Neural progenitor cell (in vitro differentiated cells): Measurements from ENCODE around the gene NRN1L. TPM values are rescaled to one million over a fixed set of nuclear protein-coding genes. Genes with fewer than 3 reads are reported as not detected.

Experiments used
- DNase-seq: peaks from one replicate; pipeline ENCODE4 v3.0.0-alpha.2; 2016; ENCODE audit warnings: low spot score
- H2AFZ ChIP-seq: fragments of 200-600 bp; sonication (generic); replicated peaks from 2 replicates; pipeline ENCODE4 v1.6.1; 2016; ENCODE audit warnings: antibody characterized with exemption
- H3F3A ChIP-seq: fragments of 200-600 bp; sonication (generic); 2 replicates; pipeline ENCODE4 v1.6.1; 2016; ENCODE audit warnings: antibody characterized with exemption, low read depth
- H3K27ac ChIP-seq: fragments of 200-600 bp; sonication (generic); 2 replicates; pipeline ENCODE4 v1.5.1; 2016; ENCODE audit warnings: mild to moderate bottlenecking
- H3K27me3 ChIP-seq: fragments of 200-600 bp; sonication (generic); 2 replicates; pipeline ENCODE4 v1.6.1; 2016; ENCODE audit warnings: mild to moderate bottlenecking, moderate library complexity
- H3K36me3 ChIP-seq: fragments of 200-600 bp; sonication (generic); 2 replicates; pipeline ENCODE4 v1.5.1; 2016
- H3K4me1 ChIP-seq: fragments of 200-600 bp; sonication (generic); 2 replicates; pipeline ENCODE4 v1.6.1; 2016; ENCODE audit warnings: mixed run types
- H3K4me2 ChIP-seq: fragments of 200-600 bp; sonication (generic); 2 replicates; pipeline ENCODE4 v1.6.1; 2016
- H3K4me3 ChIP-seq: fragments of 200-600 bp; sonication (generic); 2 replicates; pipeline ENCODE4 v1.5.1; 2016
- H3K79me2 ChIP-seq: fragments of 200-600 bp; sonication (generic); 2 replicates; pipeline ENCODE4 v1.6.1; 2016; ENCODE audit warnings: low read depth
- H3K9ac ChIP-seq: fragments of 200-600 bp; sonication (generic); 2 replicates; pipeline ENCODE4 v1.6.1; 2016
- H3K9me3 ChIP-seq: fragments of 200-600 bp; sonication (generic); 2 replicates; pipeline ENCODE4 v1.5.1; 2016; ENCODE audit warnings: low read depth
- H4K20me1 ChIP-seq: fragments of 200-600 bp; sonication (generic); 2 replicates; pipeline ENCODE4 v1.6.1; 2016; ENCODE audit warnings: low read depth
- H3K27ac Mint-ChIP-seq: 3 replicates; pipeline ENCODE4 v1.8.0; 2021; ENCODE audit warnings: mixed read lengths
- H3K27me3 Mint-ChIP-seq: 2 replicates; pipeline ENCODE4 v1.8.0; 2022; ENCODE audit warnings: low read depth, mild to moderate bottlenecking, inconsistent platforms, moderate library complexity, mixed read lengths; ENCODE audit not compliant: insufficient read depth
- H3K36me3 Mint-ChIP-seq: 3 replicates; pipeline ENCODE4 v1.8.0; 2021; ENCODE audit warnings: mixed read lengths
- H3K4me1 Mint-ChIP-seq: 3 replicates; pipeline ENCODE4 v1.8.0; 2021; ENCODE audit warnings: mixed read lengths
- H3K4me3 Mint-ChIP-seq: 3 replicates; pipeline ENCODE4 v1.8.0; 2021; ENCODE audit warnings: mild to moderate bottlenecking, moderate library complexity, mixed read lengths
- H3K9me3 Mint-ChIP-seq: 3 replicates; pipeline ENCODE4 v1.8.0; 2020; ENCODE audit warnings: mixed read lengths
- CTCF ChIP-seq: fragments of 200-600 bp; sonication (generic); IDR thresholded peaks from 2 replicates; pipeline ENCODE4 v1.5.1; 2017; ENCODE audit warnings: antibody characterized with exemption, mild to moderate bottlenecking
- EZH2 ChIP-seq: fragments of 200-600 bp; sonication (generic); IDR thresholded peaks from 2 replicates; pipeline ENCODE4 v1.6.1; 2017; ENCODE audit warnings: antibody characterized with exemption, mild to moderate bottlenecking, moderate library complexity
- EZH2phosphoT487 ChIP-seq: fragments of 200-600 bp; sonication (generic); IDR thresholded peaks from 2 replicates; pipeline ENCODE4 v1.6.1; 2017; ENCODE audit warnings: antibody characterized with exemption
- total RNA-seq: library from RNA; depleted of rRNA; stranded (reverse); fragments of >200 nt; gene quantifications from 2 replicates; pipeline ENCODE4 v1.2.3, GENCODE V29; 2015; ENCODE audit warnings: low replicate concordance

Gene NRN1L
- total RNA-seq, 1 donor from 2014 or later, result 0.54 TPM

DNA sequence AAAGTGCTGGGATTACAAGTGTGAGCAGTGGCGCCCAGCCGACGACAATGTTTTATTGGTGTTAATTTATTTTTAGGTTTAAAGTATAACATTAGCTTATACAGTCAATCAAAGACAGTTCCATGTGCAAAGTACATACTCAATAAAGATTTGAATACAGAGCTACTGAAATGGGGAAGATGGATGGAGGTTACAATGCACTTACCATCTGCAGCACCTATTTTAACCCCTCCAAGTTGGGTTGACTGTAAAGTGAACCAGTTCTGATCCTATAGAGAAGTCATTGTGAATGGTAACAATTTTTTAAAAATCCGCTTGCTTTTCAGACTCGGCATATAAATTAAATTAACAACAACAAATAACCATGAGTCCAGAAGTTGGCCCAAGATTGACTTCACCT is 7.7 kb downstream of the NRN1L start:
- no peaks in the 10 kb centered on the region for H3K27me3 Mint-ChIP-seq
- peaks cover 3% of the 10 kb centered on the region for H3K36me3 Mint-ChIP-seq
- Histone ChIP-seq H3K9ac (no peak overlapping the region), H3K4me3 (peak overlapping the region; percentile 99), H3K79me2 (peaks cover 42% of the 10 kb centered on the region), H3K27me3 (no peaks in the 10 kb centered on the region), H3K27ac (no peak overlapping the region), H3K4me1 (peaks cover 21% of the 10 kb centered on the region), H2AFZ (no peak overlapping the region), H3K4me2 (peak overlapping the region; percentile 75), H3K36me3 (no peaks in the 10 kb centered on the region), H3K9me3 (no peaks in the 10 kb centered on the region), H4K20me1 (peaks cover 20% of the 10 kb centered on the region), H3F3A (peaks cover 20% of the 10 kb centered on the region)
- peak overlapping the region; percentile 87 for H3K4me3 Mint-ChIP-seq
- H3K9me3 Mint-ChIP-seq, result no peaks in the 10 kb centered on the region
- peak overlapping the region; percentile 58 for H3K27ac Mint-ChIP-seq
- H3K4me1 Mint-ChIP-seq, result peaks cover 19% of the 10 kb centered on the region
- DNase-seq, result no peak
- TF ChIP-seq EZH2 (no peak), CTCF (no peak), EZH2phosphoT487 (no peak)

DNA sequence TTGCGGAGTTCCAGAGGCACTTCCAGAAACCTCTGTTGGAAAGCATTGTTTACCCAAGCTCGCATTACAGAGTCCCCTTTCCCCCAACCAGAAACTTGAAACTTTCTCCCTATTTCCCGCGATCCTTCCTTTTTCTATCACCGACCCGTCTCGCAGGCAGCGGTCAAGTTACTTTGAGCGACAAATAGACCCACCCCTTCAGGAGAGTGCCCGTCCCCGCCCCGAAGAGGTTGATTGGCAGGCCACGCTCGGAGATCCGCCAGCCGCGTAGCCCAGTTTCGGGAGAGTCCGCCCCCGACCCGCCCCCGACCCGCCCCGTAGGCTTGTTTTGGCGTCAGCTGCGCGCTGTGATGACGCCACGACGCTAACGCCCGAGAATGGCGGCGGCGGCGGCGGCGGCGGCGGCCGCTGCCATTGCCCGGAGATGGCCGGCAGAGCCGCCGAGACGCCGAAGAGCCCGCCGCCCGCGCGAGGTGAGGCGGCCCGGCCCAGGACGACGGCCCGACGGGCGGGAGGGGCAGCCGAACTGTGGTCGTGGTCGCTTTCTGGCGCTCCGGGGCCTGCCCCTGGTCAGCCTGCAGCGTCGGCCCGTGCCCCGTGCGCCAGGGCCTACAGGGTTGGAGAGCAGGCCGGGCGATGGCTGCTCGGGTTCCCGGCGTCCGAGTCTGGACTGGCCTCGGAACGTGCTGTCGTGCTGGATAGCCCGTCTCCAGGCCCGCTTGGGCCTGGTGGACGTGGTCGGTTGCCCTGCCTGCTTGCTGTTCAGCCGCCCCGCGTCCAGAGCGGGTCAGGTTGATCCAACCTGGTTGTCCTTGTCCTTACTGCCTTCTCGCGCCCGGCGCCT is 8.4 kb downstream of the NRN1L start, which contains the start of gene PSKH1:
Gene PSKH1 (plus strand): TSS at position 356 of the 844 bp plus-strand sequence. CDS start 15,496 bp downstream, outside the sequence.
- Histone ChIP-seq H3K9ac (peak within 1 kb of the TSS; percentile 97), H3K27ac (peak within 1 kb of the TSS; percentile 87), H3K4me2 (peak within 1 kb of the TSS; percentile 99), H3K9me3 (no peaks in the 10 kb centered on the region), H3F3A (peaks cover 15% of the 10 kb centered on the region), H3K36me3 (no peaks in the 10 kb centered on the region), H2AFZ (peak within 1 kb of the TSS; percentile 65), H3K79me2 (peaks cover 50% of the 10 kb centered on the region), H3K4me1 (peaks cover 14% of the 10 kb centered on the region), H3K27me3 (no peaks in the 10 kb centered on the region), H3K4me3 (peak within 1 kb of the TSS; percentile 99), H4K20me1 (peaks cover 23% of the 10 kb centered on the region)
- Mint-ChIP-seq H3K27me3 (no peaks in the 10 kb centered on the region), H3K4me1 (peaks cover 19% of the 10 kb centered on the region), H3K4me3 (peak within 1 kb of the TSS; percentile 98), H3K27ac (peak within 1 kb of the TSS; percentile 96), H3K9me3 (no peaks in the 10 kb centered on the region), H3K36me3 (peaks cover 3% of the 10 kb centered on the region)
- DNase-seq, result peak; percentile 98
- no peak for TF ChIP-seq EZH2
- TF ChIP-seq EZH2phosphoT487, result no peak
- TF ChIP-seq CTCF, result no peak

DNA sequence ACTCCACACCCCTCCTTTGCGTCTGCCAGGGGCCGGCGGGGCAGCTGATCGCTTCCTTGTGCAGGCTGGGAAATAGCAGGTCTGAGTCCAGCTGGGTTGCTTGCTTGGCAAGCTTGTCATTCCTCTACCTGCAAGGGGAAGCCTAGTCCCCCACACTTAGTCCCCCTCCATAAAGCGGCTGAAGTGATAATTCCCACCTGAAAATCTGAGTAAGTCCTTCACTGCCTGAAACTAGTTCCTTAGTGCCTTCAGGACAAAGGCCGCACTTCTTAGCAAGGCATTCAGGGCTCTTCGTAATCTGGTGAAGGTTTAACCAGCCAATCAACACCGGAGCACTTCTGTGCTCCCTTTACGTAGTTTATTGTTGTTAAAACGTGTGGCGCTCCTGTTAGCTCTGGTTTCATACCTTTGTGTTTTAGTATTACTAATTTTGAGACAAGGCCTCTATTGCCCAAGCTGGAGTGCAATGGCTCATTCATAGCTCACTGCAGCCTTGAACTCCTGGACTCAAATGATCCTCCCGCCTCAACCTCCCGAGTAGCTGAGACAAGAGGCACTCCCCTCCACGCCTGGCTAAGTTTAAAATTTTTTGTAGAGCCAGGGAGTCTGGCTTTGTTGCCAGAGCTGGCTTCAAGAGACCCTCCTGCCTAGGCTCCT is 9.2 kb downstream of the NRN1L start:
- Histone ChIP-seq H3F3A (peaks cover 7% of the 10 kb centered on the region), H3K9ac (peak overlapping the region; percentile 97), H3K27ac (peak overlapping the region; percentile 87), H3K4me1 (peaks cover 8% of the 10 kb centered on the region), H3K4me3 (peak overlapping the region; percentile 99), H2AFZ (peak overlapping the region; percentile 65), H3K27me3 (no peaks in the 10 kb centered on the region), H3K79me2 (peaks cover 57% of the 10 kb centered on the region), H3K9me3 (no peaks in the 10 kb centered on the region), H3K4me2 (peak overlapping the region; percentile 99), H4K20me1 (peaks cover 28% of the 10 kb centered on the region), H3K36me3 (no peaks in the 10 kb centered on the region)
- H3K36me3 Mint-ChIP-seq, result peaks cover 3% of the 10 kb centered on the region
- no peak for TF ChIP-seq EZH2phosphoT487
- no peak for TF ChIP-seq EZH2
- no peak for TF ChIP-seq CTCF
- H3K9me3 Mint-ChIP-seq, result no peaks in the 10 kb centered on the region
- peaks cover 19% of the 10 kb centered on the region for H3K4me1 Mint-ChIP-seq
- peak overlapping the region; percentile 96 for H3K27ac Mint-ChIP-seq
- peak overlapping the region; percentile 98 for H3K4me3 Mint-ChIP-seq
- DNase-seq, result peak; percentile 48
- no peaks in the 10 kb centered on the region for H3K27me3 Mint-ChIP-seq
